ENCODE data around the gene SIPA1L3. TPM values are rescaled to one million over a fixed set of nuclear protein-coding genes. Genes with fewer than 3 reads are reported as not detected.

Gene SIPA1L3
- total and polyA plus RNA-seq, 2 experiments from 2014 or later = 15.7 to 54.1 TPM

- TF ChIP-seq ZNF462 (CRISPR knock-in tag; IDR thresholded peaks at IDR 0.05) = no peak
These were observed 118.9 kb downstream of the SIPA1L3 start (continued) for GRCh38 chr19:38025909-38026307.

GRCh38 chr19:38028913-38029510 lies 122.0 kb downstream of the SIPA1L3 start:
- Mint-ChIP-seq H3K4me3 (no peak overlapping the region), H3K27me3 (ENCODE audit: insufficient read depth, low read depth, poor library complexity) (peaks cover 13% of the 10 kb centered on the region), H3K36me3 (ENCODE audit: low read depth) (peaks cover 20% of the 10 kb centered on the region), H3K4me1 (peaks cover 30% of the 10 kb centered on the region), H3K27ac (no peak overlapping the region), H3K9me3 (no peaks in the 10 kb centered on the region)
- ATAC-seq (no peak), DNase-seq (ENCODE audit: low spot score) (no peak)
- Histone ChIP-seq H3K79me2 (replicated peaks; ENCODE audit: insufficient read depth) (peaks cover 20% of the 10 kb centered on the region), H3K4me1 (ENCODE audit: insufficient read depth) (peaks cover 17% of the 10 kb centered on the region), H3F3A (replicated peaks; ENCODE audit: low read depth) (peaks cover 13% of the 10 kb centered on the region; the same call in 1 of the 2 replicates), H3K27ac (ENCODE audit: low read depth) (no peak overlapping the region), H3K27me3 (ENCODE audit: insufficient read depth) (no peaks in the 10 kb centered on the region), H2AFZ (no peak overlapping the region), H3K36me3 (ENCODE audit: insufficient read depth) (no peaks in the 10 kb centered on the region; the same call in 1 of the 2 replicates), H3K4me3 (no peak overlapping the region), H3K4me2 (no peak overlapping the region), H4K20me1 (replicated peaks; ENCODE audit: insufficient read depth) (peaks cover 14% of the 10 kb centered on the region), H3K9me2 (ENCODE audit: insufficient read depth) (no peaks in the 10 kb centered on the region)
- TF ChIP-seq ZNF331 (CRISPR knock-in tag; IDR thresholded peaks at IDR 0.05; ENCODE audit: low read depth) (no peak), ZNF114 (CRISPR knock-in tag; IDR thresholded peaks at IDR 0.05) (no peak), EZH2phosphoT487 (IDR thresholded peaks at IDR 0.05; ENCODE audit: unreplicated experiment) (no peak), NANOG (IDR thresholded peaks at IDR 0.05; ENCODE audit: borderline replicate concordance) (no peak), ETS1 (IDR thresholded peaks at IDR 0.05) (no peak), STAT1 (IDR thresholded peaks at IDR 0.05; ENCODE audit: unreplicated experiment) (no peak), EZH2 (IDR thresholded peaks at IDR 0.05; ENCODE audit: low read depth, unreplicated experiment) (no peak), ZNF462 (CRISPR knock-in tag; IDR thresholded peaks at IDR 0.05) (no peak), JUNB (IDR thresholded peaks at IDR 0.05; ENCODE audit: unreplicated experiment) (no peak)

Data from GM23338 (cell line).